GM12872 (cell line): ENCODE measurements around the gene PARS2.

Experiments used
- TF ChIP-seq, protein P1 (sequence below): IDR thresholded peaks from 3 replicates; pipeline ENCODE4 v1.5.1; 2011; ENCODE audit warnings: low read depth, mild to moderate bottlenecking, low read length, moderate library complexity; ENCODE audit not compliant: insufficient read depth

Gene PARS2

GRCh38 chr1:54714881-54715492, 49.3 kb downstream of the PARS2 start:
- TF ChIP-seq, protein P1, sequence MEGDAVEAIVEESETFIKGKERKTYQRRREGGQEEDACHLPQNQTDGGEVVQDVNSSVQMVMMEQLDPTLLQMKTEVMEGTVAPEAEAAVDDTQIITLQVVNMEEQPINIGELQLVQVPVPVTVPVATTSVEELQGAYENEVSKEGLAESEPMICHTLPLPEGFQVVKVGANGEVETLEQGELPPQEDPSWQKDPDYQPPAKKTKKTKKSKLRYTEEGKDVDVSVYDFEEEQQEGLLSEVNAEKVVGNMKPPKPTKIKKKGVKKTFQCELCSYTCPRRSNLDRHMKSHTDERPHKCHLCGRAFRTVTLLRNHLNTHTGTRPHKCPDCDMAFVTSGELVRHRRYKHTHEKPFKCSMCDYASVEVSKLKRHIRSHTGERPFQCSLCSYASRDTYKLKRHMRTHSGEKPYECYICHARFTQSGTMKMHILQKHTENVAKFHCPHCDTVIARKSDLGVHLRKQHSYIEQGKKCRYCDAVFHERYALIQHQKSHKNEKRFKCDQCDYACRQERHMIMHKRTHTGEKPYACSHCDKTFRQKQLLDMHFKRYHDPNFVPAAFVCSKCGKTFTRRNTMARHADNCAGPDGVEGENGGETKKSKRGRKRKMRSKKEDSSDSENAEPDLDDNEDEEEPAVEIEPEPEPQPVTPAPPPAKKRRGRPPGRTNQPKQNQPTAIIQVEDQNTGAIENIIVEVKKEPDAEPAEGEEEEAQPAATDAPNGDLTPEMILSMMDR, result no peak

DNA sequence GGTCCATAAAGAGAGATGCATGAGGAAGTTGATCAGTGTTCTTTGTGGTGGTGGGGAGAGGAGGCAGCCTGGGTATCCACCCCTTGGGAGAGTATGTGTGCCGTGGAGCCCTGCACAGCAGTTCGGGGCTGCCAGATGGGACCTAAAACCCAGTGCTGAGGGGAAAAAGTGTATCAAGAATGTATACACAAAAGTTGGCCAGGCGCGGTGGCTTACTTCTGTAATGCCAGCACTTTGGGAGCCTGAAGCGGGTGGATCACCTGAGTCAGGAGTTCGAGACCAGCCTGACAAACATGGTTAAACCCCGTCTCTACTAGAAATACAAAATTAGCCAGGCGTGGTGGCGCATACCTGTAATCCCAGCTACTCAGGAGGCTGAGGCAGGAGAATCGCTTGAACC, 52.8 kb downstream of the PARS2 start:
- TF ChIP-seq, protein P1, result no peak

GRCh38 chr1:54710841-54711240, 53.5 kb downstream of the PARS2 start:
- TF ChIP-seq, protein P1, result no peak

DNA sequence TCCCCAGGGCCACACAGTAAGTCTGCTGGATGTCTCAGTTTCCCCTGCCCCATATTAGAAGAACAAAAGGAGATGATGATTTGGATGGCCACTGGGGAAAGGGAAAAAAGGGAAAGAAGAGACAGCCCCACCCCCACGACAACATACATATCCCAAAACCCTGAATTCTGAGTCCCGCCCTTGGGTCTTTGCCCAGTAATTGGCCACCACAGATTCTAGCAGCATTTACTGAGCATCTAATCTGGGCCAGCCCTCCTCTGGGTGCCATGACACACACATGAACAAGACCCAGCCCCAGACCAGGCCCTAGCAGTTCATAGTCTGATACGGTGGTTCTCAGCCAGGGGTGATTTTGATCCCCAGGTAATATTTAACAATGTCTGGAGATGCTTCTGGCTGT, 53.9 kb downstream of the PARS2 start:
- TF ChIP-seq, protein P1, result no peak

DNA sequence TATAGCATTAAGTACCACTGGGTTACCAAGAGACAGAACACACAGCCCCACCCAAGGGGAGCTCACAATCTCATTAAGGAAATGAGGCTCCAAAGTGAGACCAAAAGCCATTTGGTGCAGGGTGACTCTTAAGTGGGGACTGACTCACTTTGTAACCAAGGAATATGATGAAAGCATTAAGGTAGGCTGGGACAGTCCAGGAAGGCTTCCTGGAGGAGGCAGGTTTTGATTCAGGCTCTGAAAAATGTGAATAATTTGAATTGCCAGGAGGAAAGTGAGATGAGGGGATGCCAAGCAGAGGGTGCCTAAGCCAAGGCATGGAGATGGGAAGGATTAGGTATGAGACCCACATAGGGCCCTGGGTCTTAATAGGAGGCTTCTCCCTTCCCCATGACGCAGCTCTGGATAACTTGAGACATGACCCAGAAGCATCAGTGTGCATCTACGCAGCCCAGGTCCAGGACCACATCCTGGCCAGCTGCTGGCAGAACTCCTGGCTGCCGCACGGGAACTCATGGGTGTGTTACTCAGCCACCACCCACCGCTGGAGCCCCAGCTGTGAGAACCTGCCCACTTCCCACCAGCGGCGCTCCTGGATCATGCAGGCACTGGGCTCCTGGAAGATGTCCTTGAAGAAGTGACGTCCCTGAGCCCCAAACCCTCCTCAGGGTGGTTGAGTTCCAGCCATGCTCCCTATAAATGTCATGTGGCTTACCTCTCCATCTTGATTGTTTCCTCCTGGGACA, 54.6 kb downstream of the PARS2 start:
- TF ChIP-seq, protein P1, result no peak

DNA sequence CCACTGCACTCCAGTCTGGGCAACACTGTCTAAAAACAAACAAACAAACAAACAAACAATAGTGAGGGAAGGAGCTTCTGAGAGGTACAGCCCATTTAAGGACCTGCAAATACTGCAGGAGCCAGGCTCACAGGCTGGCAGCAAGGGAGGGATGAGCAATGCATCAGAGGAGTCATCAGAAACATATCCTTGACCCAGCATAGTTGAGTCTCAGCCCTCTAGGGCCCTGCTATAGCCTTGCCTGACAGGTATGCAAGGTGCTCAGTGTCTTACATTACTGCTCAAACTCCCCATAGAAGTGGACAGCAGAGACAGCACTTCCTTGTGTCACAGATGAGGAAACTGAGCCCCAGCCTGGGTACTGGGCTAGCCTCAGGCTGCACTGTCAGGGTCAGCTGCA, 55.9 kb downstream of the PARS2 start:
- TF ChIP-seq, protein P1, result no peak
